RWPE2 (cell line): ENCODE results near the gene C3orf18.

Source experiments
- ATAC-seq: fragments of 200-7000 bp; cut with Tn5 transposase; 3 replicates; pipeline ENCODE4 v1.9.1; 2021; ENCODE audit warnings: low read depth
- DNase-seq: peaks from one replicate; pipeline ENCODE4 v3.0.0-alpha.2; 2020; ENCODE audit warnings: low spot score
- H3K27ac ChIP-seq: fragments of 450-650 bp; 2 replicates; pipeline ENCODE4 v1.5.1; 2017; ENCODE audit warnings: mild to moderate bottlenecking; ENCODE audit not compliant: poor library complexity, severe bottlenecking
- H3K27me3 ChIP-seq: fragments of 250-450 bp; sonication (Bioruptor Pico); 2 replicates; pipeline ENCODE4 v1.5.1; 2021; ENCODE audit warnings: mild to moderate bottlenecking, moderate library complexity; ENCODE audit not compliant: insufficient read depth, poor library complexity, severe bottlenecking
- H3K36me3 ChIP-seq: fragments of 250-450 bp; sonication (Bioruptor Pico); 2 replicates; pipeline ENCODE4 v1.5.1; 2020; ENCODE audit warnings: low read depth, mild to moderate bottlenecking, moderate library complexity
- H3K4me1 ChIP-seq: fragments of 250-450 bp; sonication (Bioruptor Pico); 2 replicates; pipeline ENCODE4 v1.5.1; 2021; ENCODE audit warnings: mild to moderate bottlenecking, moderate library complexity; ENCODE audit not compliant: insufficient read depth, poor library complexity, severe bottlenecking
- H3K4me3 ChIP-seq: fragments of 250-450 bp; sonication (Bioruptor Pico); 2 replicates; pipeline ENCODE4 v1.5.1; 2021; ENCODE audit warnings: mild to moderate bottlenecking, moderate library complexity; ENCODE audit not compliant: severe bottlenecking
- H3K9me3 ChIP-seq: fragments of 250-450 bp; sonication (Bioruptor Pico); 2 replicates; pipeline ENCODE4 v1.5.1; 2021; ENCODE audit warnings: mild to moderate bottlenecking, moderate library complexity; ENCODE audit not compliant: severe bottlenecking
- CTCF ChIP-seq: fragments of 450-650 bp; IDR thresholded peaks from one replicate; pipeline ENCODE4 v1.5.1; 2017; ENCODE audit warnings: mild to moderate bottlenecking, moderate library complexity; ENCODE audit not compliant: poor library complexity, severe bottlenecking

Gene C3orf18

GRCh38 chr3:50607271-50608091 lies 39.9 kb upstream of the C3orf18 start:
- H3K4me3 ChIP-seq: no peak overlapping the region
- no peaks in the 10 kb centered on the region for H3K27me3 ChIP-seq
- H3K27ac ChIP-seq: no peak overlapping the region
- no peak for ATAC-seq
- peaks cover 27% of the 10 kb centered on the region for H3K36me3 ChIP-seq
- H3K9me3 ChIP-seq: no peaks in the 10 kb centered on the region
- TF ChIP-seq CTCF: no peak
- DNase-seq: no peak
- H3K4me1 ChIP-seq: peaks cover 18% of the 10 kb centered on the region

GRCh38 chr3:50606596-50606995 lies 39.0 kb upstream of the C3orf18 start:
- ATAC-seq: no peak
- DNase-seq: no peak
- TF ChIP-seq CTCF: no peak
- Histone ChIP-seq H3K4me3 (no peak overlapping the region), H3K27me3 (no peaks in the 10 kb centered on the region), H3K4me1 (peaks cover 24% of the 10 kb centered on the region), H3K27ac (no peak overlapping the region), H3K36me3 (peaks cover 27% of the 10 kb centered on the region), H3K9me3 (no peaks in the 10 kb centered on the region)

GRCh38 chr3:50605901-50606326 lies 38.4 kb upstream of the C3orf18 start:
- no peaks in the 10 kb centered on the region for H3K9me3 ChIP-seq
- DNase-seq: no peak
- H3K27ac ChIP-seq: no peak overlapping the region
- no peak for ATAC-seq
- TF ChIP-seq CTCF: no peak
- H3K4me1 ChIP-seq: peaks cover 31% of the 10 kb centered on the region
- H3K36me3 ChIP-seq: peaks cover 27% of the 10 kb centered on the region
- H3K4me3 ChIP-seq: no peak overlapping the region
- no peaks in the 10 kb centered on the region for H3K27me3 ChIP-seq

GRCh38 chr3:50604628-50605588 lies 37.4 kb upstream of the C3orf18 start:
- H3K4me1 ChIP-seq: peaks cover 28% of the 10 kb centered on the region
- no peak for DNase-seq
- no peaks in the 10 kb centered on the region for H3K9me3 ChIP-seq
- no peaks in the 10 kb centered on the region for H3K27me3 ChIP-seq
- no peak overlapping the region for H3K4me3 ChIP-seq
- no peak for TF ChIP-seq CTCF
- peaks cover 23% of the 10 kb centered on the region for H3K36me3 ChIP-seq
- ATAC-seq: no peak
- H3K27ac ChIP-seq: no peak overlapping the region
